HepG2 (cell line): ENCODE data around the gene EPB41L3. TPM values are rescaled to one million over a fixed set of nuclear protein-coding genes. Genes with fewer than 3 reads are reported as not detected.
A peak's percentile ranks its signal among the peaks of the same experiment; 100 is the strongest.

Source experiments
- ATAC-seq: fragments of 200-7000 bp; cut with Tn5 transposase; 3 replicates; pipeline ENCODE4 v1.9.1; 2020; ENCODE audit warnings: mild to moderate bottlenecking, moderate library complexity
- BruUV-seq: library from RNA; stranded (reverse); fragments of 400-500 nt; replicated peaks from 2 replicates; lab custom pipeline; 2021; lab: Mats Ljungman, UMichigan
- CTCF ChIA-PET: fragments of 300-600 bp; formaldehyde crosslinking; extraction: SDS; loops from one replicate; lab custom pipeline; 2021; ENCODE audit warnings: low total read pairs, inconsistent platforms, low intra/inter-chr PET ratio; lab: Yijun Ruan, JAX
- POLR2A ChIA-PET: fragments of 350-600 bp; sonication (Branson Sonifier 250); formaldehyde crosslinking; loops from one replicate; lab custom pipeline; 2020; ENCODE audit warnings: antibody characterized with exemption, inconsistent platforms; lab: Yijun Ruan, JAX
- DNase-seq: peaks from one replicate; pipeline ENCODE4 v3.0.0-alpha.2; 2015; ENCODE audit warnings: low spot score
- FAIRE-seq: peaks from 3 replicates; lab custom pipeline; 2011; peaks lifted over from hg19 to GRCh38; lab: Jason Lieb, UNC
- H2AFZ ChIP-seq: one replicate; pipeline ENCODE4 v1.6.1; 2011; ENCODE audit warnings: low read length, inconsistent platforms
- H3K27ac ChIP-seq: fragments of 300-600 bp; 3 replicates; pipeline ENCODE4 v1.8.0; 2011; ENCODE audit warnings: mixed run types, mild to moderate bottlenecking, mixed read lengths, low read length, inconsistent platforms; ENCODE audit not compliant: insufficient read depth; ENCODE audit errors: extremely low read length
- H3K27me3 ChIP-seq, 2 experiments: fragments of 200-600 bp in 1 of 2; 2 replicates in 1 of 2; 3 replicates in 1 of 2; pipeline versions ENCODE4 v1.6.0 to v1.8.0; 2011; ENCODE audit warnings: low read length in 2 of 2, mild to moderate bottlenecking in 2 of 2, moderate library complexity in 2 of 2, inconsistent platforms in 1 of 2; ENCODE audit not compliant: insufficient read depth in 2 of 2, control insufficient read depth in 1 of 2
- H3K36me3 ChIP-seq, 2 experiments: fragments of 200-600 bp in 1 of 2; replicated peaks in 1 of 2; 2 replicates in 1 of 2; 3 replicates in 1 of 2; pipeline versions ENCODE4 v1.5.1 to v1.8.0; 2011; ENCODE audit warnings: low read length in 2 of 2, inconsistent platforms in 1 of 2; ENCODE audit not compliant: insufficient read depth in 2 of 2, control insufficient read depth in 1 of 2
- H3K4me1 ChIP-seq: 2 replicates; pipeline ENCODE4 v1.5.1; 2012; ENCODE audit warnings: low read length, inconsistent platforms; ENCODE audit not compliant: insufficient read depth
- H3K4me2 ChIP-seq: 2 replicates; pipeline ENCODE4 v1.6.0; 2011; ENCODE audit warnings: low read depth, low read length, inconsistent platforms
- H3K4me3 ChIP-seq, 3 experiments: fragments of 200-600 bp in 1 of 3; sonication (generic), shearing (Covaris generic) in 1 of 3; replicated peaks in 1 of 3; 2 replicates each; pipeline ENCODE4 v1.5.1; 2011 to 2016; ENCODE audit warnings: low read length in 3 of 3, inconsistent platforms in 2 of 3, low read depth in 2 of 3, mild to moderate bottlenecking in 2 of 3, control low read depth in 1 of 3, mixed read lengths in 1 of 3; ENCODE audit not compliant: insufficient read depth in 1 of 3
- H3K79me2 ChIP-seq: one replicate; pipeline ENCODE4 v1.6.1; 2011; ENCODE audit warnings: low read length, inconsistent platforms; ENCODE audit not compliant: insufficient read depth
- H3K9ac ChIP-seq: 2 replicates; pipeline ENCODE4 v1.6.0; 2011; ENCODE audit warnings: mild to moderate bottlenecking, low read depth, low read length, inconsistent platforms; ENCODE audit not compliant: insufficient read depth
- H3K9me3 ChIP-seq: 2 replicates; pipeline ENCODE4 v1.5.1; 2012; ENCODE audit warnings: mild to moderate bottlenecking, low read length
- H4K20me1 ChIP-seq: 2 replicates; pipeline ENCODE4 v1.6.0; 2011; ENCODE audit warnings: inconsistent platforms, mild to moderate bottlenecking, low read length, moderate library complexity; ENCODE audit not compliant: insufficient read depth
- BCL3 ChIP-seq: sonication (generic); formaldehyde crosslinking; IDR thresholded peaks from 2 replicates; pipeline ENCODE4 v1.5.1; 2020; ENCODE audit warnings: mild to moderate bottlenecking, missing genetic modification reagents, moderate library complexity
- CREB1 ChIP-seq, 2 experiments: fragments of 450-650 bp in 1 of 2; IDR thresholded peaks; 2 replicates each; pipeline ENCODE4 v1.6.1; 2016 to 2017; ENCODE audit warnings: control low read depth in 1 of 2, mild to moderate bottlenecking in 1 of 2, missing compliant biosample characterization in 1 of 2, missing genetic modification characterization in 1 of 2
- EED ChIP-seq: sonication (generic); formaldehyde crosslinking; IDR thresholded peaks from 2 replicates; pipeline ENCODE4 v1.5.0; 2020; ENCODE audit warnings: mild to moderate bottlenecking, missing genetic modification reagents
- FOXO4 ChIP-seq: sonication (generic); formaldehyde crosslinking; conservative IDR thresholded peaks from 2 replicates; pipeline ENCODE4 v1.8.1; 2023; ENCODE audit warnings: missing genetic modification reagents
- SRF ChIP-seq: IDR thresholded peaks from 2 replicates; pipeline ENCODE4 v1.6.1; 2011; ENCODE audit warnings: mild to moderate bottlenecking, low read depth, low read length, moderate library complexity
- SRSF4 ChIP-seq: fragments of 200-400 bp; formaldehyde crosslinking; IDR thresholded peaks from one replicate; pipeline ENCODE4 v1.6.1; 2018; ENCODE audit warnings: mild to moderate bottlenecking, low read depth, low read length, moderate library complexity; ENCODE audit not compliant: poor library complexity, severe bottlenecking
- STAT6 ChIP-seq: sonication (generic); formaldehyde crosslinking; IDR thresholded peaks from 2 replicates; pipeline ENCODE4 v1.4.0; 2020; ENCODE audit warnings: missing genetic modification reagents, mild to moderate bottlenecking, borderline replicate concordance
- THAP11 ChIP-seq: IDR thresholded peaks from 2 replicates; pipeline ENCODE4 v1.6.1; 2016; ENCODE audit warnings: missing biosample characterization, missing genetic modification reagents
- ZNF10 ChIP-seq: sonication (generic); formaldehyde crosslinking; IDR thresholded peaks from 2 replicates; pipeline ENCODE4 v1.4.0; 2020; ENCODE audit warnings: mild to moderate bottlenecking, low read depth, missing genetic modification reagents, borderline replicate concordance
- ZNF224 ChIP-seq: sonication (generic); formaldehyde crosslinking; IDR thresholded peaks from 2 replicates; pipeline ENCODE4 v1.5.0; 2020; ENCODE audit warnings: mild to moderate bottlenecking, missing genetic modification reagents
- ZNF75D ChIP-seq: sonication (generic); formaldehyde crosslinking; IDR thresholded peaks from 2 replicates; pipeline ENCODE4 v1.8.1; 2023; ENCODE audit warnings: missing genetic modification reagents, mild to moderate bottlenecking, borderline replicate concordance
- ZNF841 ChIP-seq: sonication (generic); formaldehyde crosslinking; IDR thresholded peaks from 2 replicates; pipeline ENCODE4 v1.8.1; 2023; ENCODE audit warnings: missing genetic modification reagents, borderline replicate concordance
- WGBS: methylation state at CpG from one replicate; pipeline ENCODE4 v1.1.6; 2017; ENCODE audit warnings: low lambda C conversion rate; 5-methylcytosine and 5-hydroxymethylcytosine counted together
- in situ Hi-C: cut with HindIII; loops from 2 replicates; pipeline ENCODE4 v1.10.0; 2017; ENCODE audit warnings: low pct_unique_long_range_greater_than_20kb; ENCODE audit not compliant: extremely low pct_ligation_motif_present
- intact Hi-C: fragments of 100-400 bp; cut with micrococcal nuclease; formaldehyde crosslinking; loops from one replicate; pipeline ENCODE4 v1.10.0; 2022; ENCODE audit not compliant: unreplicated experiment
- polyA plus RNA-seq, 8 experiments: library from polyadenylated mRNA; depleted of rRNA in 3 of 8; stranded (reverse) in 7 of 8; unstranded in 1 of 8; fragments of >200 nt; fragmentation: Illumina TruSeq in 4 of 8; extraction: Trizol in 4 of 8; gene quantifications; 2 replicates each; pipeline versions ENCODE4 v1.2.1 to v1.2.3, GENCODE V29; 2011 to 2016; ENCODE audit warnings: low read depth in 4 of 8, missing spikeins in 1 of 8, mixed read lengths in 1 of 8; ENCODE audit not compliant: insufficient read depth in 1 of 8
- total RNA-seq, 5 experiments: library from RNA; depleted of rRNA; stranded (reverse); fragments of >200 nt; fragmentation: Illumina TruSeq; extraction: Trizol; gene quantifications; 2 replicates each; pipeline ENCODE4 v1.2.3, GENCODE V29; 2016; ENCODE audit warnings: low read depth in 1 of 5

The EPB41L3 gene
- total and polyA plus RNA-seq, 2 of the 13 experiments (the other 11 are each of a cell fraction or from before 2014, with no cell fraction given): not detected

GRCh38 chr18:5490753-5491480 is 52.9 kb downstream of the EPB41L3 start:
- Histone ChIP-seq H3K9ac (no peak overlapping the region), H2AFZ (no peak overlapping the region), H3K4me1 (no peaks in the 10 kb centered on the region), H3K36me3 (no peaks in the 10 kb centered on the region), H3K9me3 (no peaks in the 10 kb centered on the region), H3K79me2 (no peaks in the 10 kb centered on the region), H4K20me1 (no peaks in the 10 kb centered on the region), H3K27ac (no peak overlapping the region), H3K4me3 (no peak overlapping the region), H3K4me2 (no peak overlapping the region), H3K27me3 (peaks cover 0 to 6% of the 10 kb centered on the region in 2 experiments; a peak in 1 of 5 replicates)
- ChIA-PET CTCF (no interaction called here), POLR2A (no interaction called here)
- ATAC-seq: no peak
- WGBS: 1% methylated on average over 5 of the region's 5 CpGs
- in situ Hi-C loops: no loop called here
- TF ChIP-seq CREB1 (IDR thresholded peaks at IDR 0.05): peak; percentile 63
- TF ChIP-seq CREB1 (CRISPR knock-in tag; IDR thresholded peaks at IDR 0.05): no peak
- no peak for TF ChIP-seq STAT6 (CRISPR knock-in tag)
- TF ChIP-seq ZNF75D: no peak
- no TSS peak for BruUV-seq
- no peak for FAIRE-seq
- DNase-seq: no peak
- intact Hi-C loops: no loop called here

GRCh38 chr18:5488844-5489243 is 55.0 kb downstream of the EPB41L3 start:
- H3K4me3 ChIP-seq: no peak overlapping the region
- H3K4me1 ChIP-seq: no peaks in the 10 kb centered on the region
- intact Hi-C loops (no loop called here), in situ Hi-C loops (no loop called here)
- H2AFZ ChIP-seq: no peak overlapping the region
- ATAC-seq: peak; percentile 91
- H3K9ac ChIP-seq: no peak overlapping the region
- H3K36me3 ChIP-seq: no peaks in the 10 kb centered on the region
- DNase-seq: peak; percentile 3
- POLR2A ChIA-PET: no interaction called here
- no peaks in the 10 kb centered on the region for H3K9me3 ChIP-seq
- H3K4me2 ChIP-seq: 0 out of 2 replicates have a peak overlapping the region, but pooled peaks have one; percentile 7
- H4K20me1 ChIP-seq: no peaks in the 10 kb centered on the region
- WGBS: no CpG with 5 or more reads among the region's 24 CpGs
- no peak for FAIRE-seq
- peaks cover 0 to 6% of the 10 kb centered on the region in 2 experiments; a peak in 1 of 5 replicates for H3K27me3 ChIP-seq
- BruUV-seq: no TSS peak
- no peaks in the 10 kb centered on the region for H3K79me2 ChIP-seq
- H3K27ac ChIP-seq: no peak overlapping the region
- CTCF ChIA-PET: no interaction called here
- TF ChIP-seq THAP11 (CRISPR knock-in tag): no peak
- TF ChIP-seq ZNF224: no peak
- no peak for TF ChIP-seq ZNF841 (CRISPR knock-in tag)
- TF ChIP-seq EED (CRISPR knock-in tag): no peak
- no peak for TF ChIP-seq FOXO4
- TF ChIP-seq SRSF4: no peak
- TF ChIP-seq SRF: no peak
- TF ChIP-seq BCL3 (CRISPR knock-in tag): no peak
- TF ChIP-seq ZNF10 (CRISPR knock-in tag): no peak
